Natural killer cell treated with Interleukin-12 subunit alpha and Interleukin-12 subunit beta and Interleukin-15 and Interleukin-18, amount 100 ng/mL, for 72 hours (primary cell): ENCODE measurements around the gene FANCB. TPM values are rescaled to one million over a fixed set of nuclear protein-coding genes. Genes with fewer than 3 reads are reported as not detected.

Source experiments
- ATAC-seq, 2 donors: fragments of 150-1000 bp; cut with Tn5 transposase in 1 of 2; sonication (Bioruptor Pico), chemical (Tn5 transposase) in 1 of 2; 2 replicates each; pipeline ENCODE4 v1.10.0; 2021
- DNase-seq: peaks from one replicate; pipeline ENCODE4 v3.0.0; 2022; ENCODE audit warnings: low spot score
- H3K27ac Mint-ChIP-seq, 2 donors: 1 replicate in 1 of 2; 2 replicates in 1 of 2; pipeline ENCODE4 v1.8.0; 2022; ENCODE audit warnings: mixed read lengths in 2 of 2, mild to moderate bottlenecking in 1 of 2, moderate library complexity in 1 of 2
- H3K27me3 Mint-ChIP-seq, 2 donors: 1 replicate in 1 of 2; 2 replicates in 1 of 2; pipeline ENCODE4 v1.8.0; 2022; ENCODE audit warnings: mixed read lengths in 2 of 2
- H3K36me3 Mint-ChIP-seq: one replicate; pipeline ENCODE4 v1.8.0; 2022; ENCODE audit warnings: mixed read lengths
- H3K4me1 Mint-ChIP-seq, 2 donors: 1 replicate in 1 of 2; 2 replicates in 1 of 2; pipeline ENCODE4 v1.8.0; 2022; ENCODE audit warnings: low read depth in 2 of 2, mixed read lengths in 2 of 2, mild to moderate bottlenecking in 1 of 2
- H3K4me3 Mint-ChIP-seq: one replicate; pipeline ENCODE4 v1.8.0; 2022; ENCODE audit warnings: mixed read lengths
- H3K9me3 Mint-ChIP-seq: 2 replicates; pipeline ENCODE4 v1.8.0; 2022; ENCODE audit warnings: mixed read lengths
- total RNA-seq, 2 donors: library from RNA; stranded (reverse); gene quantifications; one replicate each; pipeline ENCODE4 v1.2.3, GENCODE V29; 2022

Gene FANCB
- total RNA-seq, result 10 to 100 TPM; 10.0 to 19.1 TPM

- H3K27me3 Mint-ChIP-seq, result no peaks in the 10 kb centered on the region
- H3K4me1 Mint-ChIP-seq, result peaks cover 3 to 6% of the 10 kb centered on the region in 2 donors
- peak within 1 kb of the TSS; percentile 90 for H3K4me3 Mint-ChIP-seq
- peaks cover 2% of the 10 kb centered on the region for H3K9me3 Mint-ChIP-seq
- peak within 1 kb of the TSS; percentile 76 to 82 for H3K27ac Mint-ChIP-seq
- H3K36me3 Mint-ChIP-seq, result no peaks in the 10 kb centered on the region
- DNase-seq (peak; percentile 95), ATAC-seq (peak; percentile 96 to 97)
Observed at GRCh38 chrX:14872851-14873675, at the start of gene FANCB, which contains the start of gene MOSPD2. TSS of gene FANCB (minus strand) at chrX:14873069. CDS start at chrX:14865510, 7,559 bp downstream. TSS of gene MOSPD2 (plus strand) at chrX:14873421. CDS start at chrX:14873529, 108 bp downstream.

DNA sequence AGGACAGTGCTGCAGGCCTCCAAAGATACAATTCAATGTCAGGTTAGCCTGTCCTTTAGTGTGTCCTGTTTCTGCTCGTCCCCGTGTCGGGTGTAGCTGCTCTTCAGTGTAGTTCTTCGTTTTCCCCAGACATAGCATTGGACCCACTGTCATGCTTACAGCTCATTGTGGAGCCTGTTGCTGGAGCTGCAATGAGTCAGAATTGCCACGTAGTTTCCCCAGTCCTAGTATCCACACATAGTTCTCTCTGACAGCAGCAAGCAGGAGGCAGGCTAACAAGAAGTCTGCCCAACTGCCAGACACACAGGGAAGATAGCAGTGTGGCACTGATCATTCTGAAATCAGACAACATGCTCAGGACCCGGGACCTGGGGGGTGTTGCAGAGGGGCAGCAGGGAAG lies 49.6 kb upstream of the FANCB start:
- Mint-ChIP-seq H3K27ac (no peak overlapping the region), H3K36me3 (peaks cover 6% of the 10 kb centered on the region), H3K9me3 (no peaks in the 10 kb centered on the region), H3K4me3 (no peak overlapping the region), H3K4me1 (no peaks in the 10 kb centered on the region), H3K27me3 (no peaks in the 10 kb centered on the region)
- no peak for ATAC-seq
- DNase-seq, result no peak

- no peaks in the 10 kb centered on the region for H3K4me1 Mint-ChIP-seq
- H3K36me3 Mint-ChIP-seq, result peaks cover 7% of the 10 kb centered on the region
- DNase-seq (no peak), ATAC-seq (no peak)
- H3K4me3 Mint-ChIP-seq, result no peak overlapping the region
- no peaks in the 10 kb centered on the region for H3K27me3 Mint-ChIP-seq
- no peaks in the 10 kb centered on the region for H3K9me3 Mint-ChIP-seq
- H3K27ac Mint-ChIP-seq, result no peak overlapping the region
Observed at GRCh38 chrX:14920196-14920595, 47.3 kb upstream of the FANCB start.

DNA sequence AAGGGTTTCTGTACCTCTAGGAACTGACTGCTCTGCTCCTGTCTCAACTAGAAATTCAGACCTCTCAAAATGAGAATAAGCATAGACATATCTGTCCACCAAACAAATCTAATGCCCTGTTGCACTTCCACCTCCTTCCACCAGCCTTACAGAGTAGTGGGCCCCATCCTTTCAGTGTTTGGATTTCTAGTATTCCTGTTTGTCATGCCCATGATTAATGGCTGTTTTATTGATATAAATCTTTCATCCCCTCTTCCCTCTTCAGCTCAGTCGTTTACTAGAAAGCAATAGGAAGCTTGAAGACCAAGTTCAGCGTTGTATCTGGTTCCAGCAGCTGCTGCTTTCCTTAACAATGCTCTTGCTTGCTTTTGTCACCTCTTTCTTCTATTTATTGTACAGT lies 46.5 kb upstream of the FANCB start:
- no peak overlapping the region for H3K27ac Mint-ChIP-seq
- no peaks in the 10 kb centered on the region for H3K4me1 Mint-ChIP-seq
- H3K27me3 Mint-ChIP-seq, result no peaks in the 10 kb centered on the region
- H3K9me3 Mint-ChIP-seq, result no peaks in the 10 kb centered on the region
- DNase-seq (no peak), ATAC-seq (no peak)
- no peak overlapping the region for H3K4me3 Mint-ChIP-seq
- peaks cover 7% of the 10 kb centered on the region for H3K36me3 Mint-ChIP-seq

DNA sequence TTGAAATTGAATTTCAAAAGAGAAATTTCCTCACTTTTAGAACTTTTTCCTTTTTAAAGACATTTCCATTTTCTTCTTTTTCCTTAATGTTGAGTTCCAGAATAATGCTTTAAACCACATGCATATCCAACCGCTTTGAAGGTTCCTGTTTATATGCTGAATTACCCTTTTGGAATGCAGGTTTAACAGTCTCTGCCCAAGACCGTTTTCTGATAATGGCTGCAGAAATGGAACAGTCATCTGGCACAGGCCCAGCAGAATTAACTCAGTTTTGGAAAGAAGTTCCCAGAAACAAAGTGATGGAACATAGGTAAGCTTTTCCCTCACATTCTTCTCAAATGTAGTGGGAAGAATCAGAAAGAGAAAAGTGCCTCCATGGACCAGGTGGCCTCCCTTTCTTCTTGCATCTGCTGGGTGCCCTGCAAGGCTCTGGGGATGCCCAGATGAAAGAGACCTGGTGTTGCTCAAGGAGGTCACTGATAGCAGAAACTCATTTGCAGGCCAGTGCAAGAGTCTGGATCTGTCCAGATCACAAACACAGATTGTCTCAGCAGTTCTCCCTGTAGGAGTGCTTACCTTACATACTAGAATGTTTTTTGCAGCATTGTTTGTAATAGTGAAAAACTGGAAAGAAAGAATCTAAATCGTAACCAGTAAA lies 43.3 kb upstream of the FANCB start:
- DNase-seq, result no peak
- H3K4me3 Mint-ChIP-seq, result no peak overlapping the region

DNA sequence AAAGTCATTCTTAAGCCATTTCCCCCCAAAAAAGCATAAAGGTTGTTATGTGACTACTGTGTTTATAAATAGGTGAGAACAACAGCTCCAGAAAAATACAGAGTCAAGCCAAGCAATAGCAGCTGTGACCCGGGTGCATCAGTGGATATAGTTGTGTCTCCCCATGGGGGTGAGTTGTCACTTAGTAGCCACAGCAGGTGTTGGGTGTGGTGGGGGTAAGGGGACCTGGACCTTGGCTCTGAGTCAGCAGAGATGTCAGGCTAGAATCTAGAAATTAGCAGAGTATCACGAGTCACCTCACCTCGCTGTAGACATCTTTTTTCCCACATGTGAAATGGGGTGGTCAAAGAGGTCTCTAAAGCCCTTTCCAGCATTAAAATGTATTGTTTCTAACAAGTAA lies 42.7 kb upstream of the FANCB start:
- no peak overlapping the region for H3K27ac Mint-ChIP-seq
- H3K4me3 Mint-ChIP-seq, result no peak overlapping the region
- DNase-seq (no peak), ATAC-seq (no peak)
- H3K4me1 Mint-ChIP-seq, result no peaks in the 10 kb centered on the region
- H3K9me3 Mint-ChIP-seq, result no peaks in the 10 kb centered on the region
- H3K27me3 Mint-ChIP-seq, result no peaks in the 10 kb centered on the region
- peaks cover 11% of the 10 kb centered on the region for H3K36me3 Mint-ChIP-seq

More for the DNA sequence above, 43.3 kb upstream of the FANCB start:
- no peak overlapping the region for H3K27ac Mint-ChIP-seq
- peaks cover 11% of the 10 kb centered on the region for H3K36me3 Mint-ChIP-seq
- no peaks in the 10 kb centered on the region for H3K4me1 Mint-ChIP-seq
- H3K9me3 Mint-ChIP-seq, result no peaks in the 10 kb centered on the region
- no peaks in the 10 kb centered on the region for H3K27me3 Mint-ChIP-seq
- ATAC-seq, result no peak

DNA sequence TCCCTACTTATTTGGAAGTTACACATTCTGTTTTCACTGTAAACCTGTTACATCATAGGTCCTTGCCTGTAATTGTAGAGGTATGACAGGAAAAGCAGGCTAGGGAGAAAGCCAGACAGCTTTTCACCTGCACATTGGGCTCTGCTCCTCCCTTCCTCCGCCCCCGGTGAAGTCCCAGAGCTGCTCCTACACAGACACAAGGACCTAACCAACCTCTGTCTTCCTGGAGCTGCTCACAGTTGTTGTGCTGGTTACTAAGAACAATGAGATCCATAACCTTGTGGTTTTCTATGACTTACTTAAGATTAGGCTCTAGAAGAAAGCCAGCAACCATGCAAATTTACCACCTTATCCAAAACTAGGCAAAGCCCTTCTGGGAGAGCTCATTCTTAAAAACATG lies 40.4 kb upstream of the FANCB start:
- no peaks in the 10 kb centered on the region for H3K9me3 Mint-ChIP-seq
- peaks cover 11% of the 10 kb centered on the region for H3K36me3 Mint-ChIP-seq
- H3K27ac Mint-ChIP-seq, result no peak overlapping the region
- no peaks in the 10 kb centered on the region for H3K27me3 Mint-ChIP-seq
- DNase-seq, result no peak
- no peak overlapping the region for H3K4me3 Mint-ChIP-seq
- no peaks in the 10 kb centered on the region for H3K4me1 Mint-ChIP-seq
- ATAC-seq, result no peak

DNA sequence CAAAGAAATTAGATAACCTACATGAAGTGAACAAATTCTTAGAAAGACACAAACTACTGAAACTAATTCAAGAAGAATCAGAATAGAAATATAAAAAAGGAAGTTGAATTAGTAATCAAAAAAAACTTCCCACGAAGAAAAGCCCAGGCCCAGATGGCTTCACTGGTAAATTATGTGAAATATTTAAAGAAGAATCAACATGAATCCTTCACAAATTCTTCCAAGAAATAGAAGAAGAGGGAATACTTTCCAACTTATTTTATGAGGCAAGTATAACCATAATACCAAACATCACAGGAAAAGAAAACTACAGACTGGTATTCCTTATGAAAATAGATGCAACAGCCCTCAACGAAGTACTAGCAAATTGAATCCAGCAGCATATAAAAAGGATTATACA lies 31.0 kb upstream of the FANCB start:
- DNase-seq (no peak), ATAC-seq (no peak)
- Mint-ChIP-seq H3K36me3 (peaks cover 6% of the 10 kb centered on the region), H3K27me3 (no peaks in the 10 kb centered on the region), H3K9me3 (peaks cover 3% of the 10 kb centered on the region), H3K27ac (no peak overlapping the region), H3K4me3 (no peak overlapping the region), H3K4me1 (peaks cover 5 to 11% of the 10 kb centered on the region in 2 donors)

GRCh38 chrX:14902537-14902936 lies 29.7 kb upstream of the FANCB start:
- H3K27me3 Mint-ChIP-seq, result no peaks in the 10 kb centered on the region
- ATAC-seq (no peak), DNase-seq (no peak)
- no peak overlapping the region for H3K27ac Mint-ChIP-seq
- peaks cover 6% of the 10 kb centered on the region for H3K36me3 Mint-ChIP-seq
- H3K4me1 Mint-ChIP-seq, result peaks cover 5 to 9% of the 10 kb centered on the region in 2 donors
- no peak overlapping the region for H3K4me3 Mint-ChIP-seq
- peaks cover 2% of the 10 kb centered on the region for H3K9me3 Mint-ChIP-seq

DNA sequence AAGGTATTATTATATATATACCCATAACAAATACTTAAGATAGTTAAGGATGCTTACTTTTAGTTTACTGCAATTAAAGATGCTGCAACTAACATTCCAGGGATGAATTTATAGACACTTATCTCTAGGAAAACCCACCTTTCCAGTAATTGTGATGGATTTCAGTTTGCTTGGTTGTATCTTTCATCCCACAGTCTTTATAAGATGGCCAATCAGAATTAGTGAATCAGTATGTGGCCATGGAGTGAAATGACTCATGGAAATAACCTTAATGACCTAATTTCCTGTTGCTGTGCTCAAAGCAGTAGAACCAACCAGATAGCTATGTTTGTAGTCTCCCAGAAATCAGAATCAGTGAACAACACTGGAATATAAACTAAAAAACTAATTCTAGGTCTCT lies 26.7 kb upstream of the FANCB start:
- DNase-seq, result no peak
- no peaks in the 10 kb centered on the region for H3K9me3 Mint-ChIP-seq
- H3K4me1 Mint-ChIP-seq, result peaks cover 10 to 15% of the 10 kb centered on the region in 2 donors
- H3K36me3 Mint-ChIP-seq, result peaks cover 17% of the 10 kb centered on the region
- H3K27me3 Mint-ChIP-seq, result no peaks in the 10 kb centered on the region
- no peak overlapping the region for H3K4me3 Mint-ChIP-seq
- ATAC-seq, result peak; percentile 76 to 89
- H3K27ac Mint-ChIP-seq, result peak overlapping the region; percentile 63 to 89

DNA sequence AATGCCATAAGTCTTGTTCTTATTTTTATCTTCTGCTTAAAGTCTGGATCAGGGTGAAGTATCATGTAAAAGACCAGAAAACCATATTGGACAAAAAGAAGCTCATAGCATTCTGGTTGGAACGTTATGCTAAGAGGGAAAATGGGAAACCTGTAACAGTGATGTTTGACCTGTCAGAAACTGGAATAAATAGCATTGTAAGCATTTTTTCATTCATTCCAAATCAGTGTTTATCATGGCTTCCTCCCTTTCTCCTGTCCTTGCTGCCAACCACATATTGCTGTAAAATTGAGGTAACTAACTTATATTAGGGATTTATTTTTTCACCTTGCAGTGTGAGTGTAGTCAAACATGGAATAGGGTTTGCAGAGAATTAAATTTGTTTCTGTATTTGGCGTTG lies 24.2 kb upstream of the FANCB start:
- Mint-ChIP-seq H3K27ac (no peak overlapping the region), H3K4me3 (no peak overlapping the region), H3K36me3 (peaks cover 11% of the 10 kb centered on the region), H3K4me1 (peaks cover 10 to 15% of the 10 kb centered on the region in 2 donors), H3K27me3 (no peaks in the 10 kb centered on the region), H3K9me3 (no peaks in the 10 kb centered on the region)
- DNase-seq (no peak), ATAC-seq (no peak)

- ATAC-seq, result peak in 1 of 2 donors; percentile 15
- H3K4me1 Mint-ChIP-seq, result peaks cover 10 to 15% of the 10 kb centered on the region in 2 donors
- no peak overlapping the region for H3K4me3 Mint-ChIP-seq
- peaks cover 11% of the 10 kb centered on the region for H3K36me3 Mint-ChIP-seq
- DNase-seq, result no peak
- H3K27ac Mint-ChIP-seq, result no peak overlapping the region
- no peaks in the 10 kb centered on the region for H3K27me3 Mint-ChIP-seq
- no peaks in the 10 kb centered on the region for H3K9me3 Mint-ChIP-seq
Observed at GRCh38 chrX:14896273-14896672, 23.4 kb upstream of the FANCB start.

- Mint-ChIP-seq H3K36me3 (no peaks in the 10 kb centered on the region), H3K9me3 (peaks cover 3% of the 10 kb centered on the region), H3K27me3 (no peaks in the 10 kb centered on the region), H3K4me3 (no peak overlapping the region), H3K4me1 (peaks cover 13 to 19% of the 10 kb centered on the region in 2 donors), H3K27ac (peak overlapping the region in 1 of 2 donors; percentile 6)
- no peak for ATAC-seq
- no peak for DNase-seq
Observed at GRCh38 chrX:14886252-14886651, 13.4 kb upstream of the FANCB start.

DNA sequence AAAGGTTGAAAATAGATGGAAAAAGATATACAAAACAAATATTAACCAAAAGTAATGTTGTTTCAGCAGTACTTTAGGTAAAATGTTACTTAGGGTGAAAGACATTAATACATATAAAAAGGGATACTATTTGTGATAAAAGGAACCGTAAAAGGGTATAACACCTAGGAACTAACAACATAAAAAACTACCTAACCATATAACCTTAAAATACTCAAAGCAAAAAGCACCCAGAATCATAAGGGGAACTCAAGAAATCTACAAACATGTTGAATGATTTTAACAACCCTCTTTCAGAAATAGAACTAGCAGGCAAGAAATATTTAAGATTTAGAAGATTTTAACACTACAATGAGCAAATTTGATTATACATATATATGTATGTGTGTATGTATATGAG lies 11.8 kb upstream of the FANCB start:
- no peak for ATAC-seq
- Mint-ChIP-seq H3K27ac (peak overlapping the region; percentile 91 to 92), H3K9me3 (peaks cover 3% of the 10 kb centered on the region), H3K36me3 (no peaks in the 10 kb centered on the region), H3K4me3 (no peak overlapping the region), H3K4me1 (peaks cover 19 to 25% of the 10 kb centered on the region in 2 donors), H3K27me3 (no peaks in the 10 kb centered on the region)
- no peak for DNase-seq
